Adrenal gland (tissue), 12 donors: ENCODE results near the gene DNM1L. TPM values are rescaled to one million over a fixed set of nuclear protein-coding genes. Genes with fewer than 3 reads are reported as not detected.

Experiments
- DNase-seq, 7 donors: peaks; one replicate each; pipeline ENCODE4 v3.0.0-alpha.2; 2019 to 2020
- H3K27ac ChIP-seq, 5 donors: fragments of 200-600 bp; sonication (generic) in 4 of 5; 1 replicate in 3 of 5; 2 replicates in 2 of 5; pipeline versions ENCODE4 v1.5.1 to v1.8.0; 2016 to 2020; ENCODE audit warnings: mild to moderate bottlenecking in 1 of 5
- H3K27me3 ChIP-seq: fragments of 200-600 bp; 2 replicates; pipeline ENCODE4 v1.8.0; 2021
- H3K36me3 ChIP-seq, 2 donors: fragments of 200-600 bp; replicated peaks in 1 of 2; 1 replicate in 1 of 2; 2 replicates in 1 of 2; pipeline versions ENCODE4 v1.5.1 to v1.8.0; 2018 to 2022
- H3K4me1 ChIP-seq, 2 donors: fragments of 200-600 bp; replicated peaks in 1 of 2; 1 replicate in 1 of 2; 2 replicates in 1 of 2; pipeline versions ENCODE4 v1.5.1 to v1.8.0; 2018 to 2021
- H3K4me3 ChIP-seq, 4 donors: fragments of 200-600 bp; sonication (generic) in 3 of 4; one replicate each; pipeline ENCODE4 v1.5.1; 2016 to 2018
- H3K9me3 ChIP-seq, 3 donors: fragments of 200-600 bp; sonication (generic) in 1 of 3; replicated peaks in 1 of 3; 1 replicate in 2 of 3; 2 replicates in 1 of 3; pipeline versions ENCODE4 v1.5.1 to v1.8.0; 2016 to 2021
- CTCF ChIP-seq, 6 experiments: fragments of 450-650 bp in 4 of 6; fragments of 200-600 bp in 2 of 6; sonication (generic) in 1 of 6; IDR thresholded peaks; 1 replicate in 5 of 6; 2 replicates in 1 of 6; pipeline versions ENCODE4 v1.5.1 to v1.8.0; 2016 to 2021; ENCODE audit warnings: antibody characterized with exemption in 6 of 6, mild to moderate bottlenecking in 2 of 6, moderate library complexity in 1 of 6
- POLR2A ChIP-seq, 2 donors: fragments of 450-650 bp; IDR thresholded peaks; one replicate each; pipeline ENCODE4 v1.6.1; 2017; ENCODE audit warnings: antibody characterized with exemption in 2 of 2, mild to moderate bottlenecking in 2 of 2, moderate library complexity in 1 of 2
- WGBS, 4 donors: extraction: QIAGEN DNeasy Blood & Tissue Kit in 2 of 4; methylation state at CpG; one replicate each; pipeline versions ENCODE4 v1.1.5 to v1.1.7; 2013 to 2017; 5-methylcytosine and 5-hydroxymethylcytosine counted together
- intact Hi-C, 2 donors: fragments of 100-400 bp; cut with DNase I; formaldehyde crosslinking; loops; one replicate each; pipeline versions ENCODE4 v1.14.1 to v1.15.0; 2022 to 2023
- polyA plus RNA-seq, 3 donors: library from polyadenylated mRNA; stranded (reverse); fragments of 200-250 nt in 2 of 3; fragments of 350-450 nt in 1 of 3; fragmentation: Illumina TruSeq in 1 of 3; extraction: RNeasy Lipid Tissue Mini Kit (QIAGEN cat#74804) in 1 of 3; gene quantifications; one replicate each; pipeline ENCODE4 v1.2.3, GENCODE V29; 2013 to 2014
- total RNA-seq, 9 donors: library from RNA; depleted of rRNA in 4 of 9; stranded (reverse); fragments of >200 nt in 4 of 9; fragments of 120-200 nt in 1 of 9; fragmentation: NEBNext Ultra II Directional in 1 of 9; extraction: Animal tissue kit (Norgen Biotek cat#: 25700) in 1 of 9; gene quantifications; one replicate each; pipeline versions ENCODE4 v1.1.0 to v1.2.4, GENCODE V29; 2013 to 2023
- donor health status: healthy with polysubstance abuse.
- donor health status: Bipolar disorder and iron deficiency.
- donor health status: DM: yes; HTN: yes; CAD: no.
- donor health status: DM: no; HTN: no; CAD: no.
- donor health status: DM: no; HTN: no; CAD: no.
- donor health status: DM: yes; HTN: yes; CAD: no.

The DNM1L gene
- total and polyA plus RNA-seq, 12 donors = 25.3 to 78.1 (median 42.7) TPM

DNA sequence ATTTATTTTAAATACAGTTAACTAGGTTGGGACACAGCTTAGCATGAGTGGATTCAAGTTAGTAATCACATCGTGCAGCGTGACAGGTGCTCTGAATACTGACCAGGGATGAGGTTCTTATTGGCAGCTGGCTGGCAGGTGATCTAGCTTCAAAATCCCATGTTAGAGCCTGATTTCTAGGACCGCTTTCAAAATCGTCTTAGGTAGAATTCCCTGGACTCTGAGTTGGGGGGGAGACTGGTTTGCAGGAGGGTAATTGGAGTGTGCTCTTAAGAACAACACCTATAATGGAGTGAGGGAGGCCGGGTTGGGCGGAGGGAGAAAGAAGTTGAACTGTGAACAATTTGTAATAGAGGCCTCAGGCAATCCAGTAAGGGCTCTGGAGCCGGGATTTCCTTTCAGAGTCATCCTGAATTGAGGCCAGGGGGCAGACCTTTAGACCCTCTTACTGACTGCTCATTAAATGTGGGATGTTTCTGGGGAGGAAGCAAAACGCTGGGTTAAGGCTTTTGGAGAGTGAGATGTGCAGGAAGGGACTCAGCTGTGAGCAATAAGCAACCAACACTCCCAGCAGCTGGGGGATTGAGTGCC, 77.5 kb downstream of the DNM1L start:
- Histone ChIP-seq H3K4me1 (peaks cover 8 to 17% of the 10 kb centered on the region in 2 donors), H3K9me3 (no peaks in the 10 kb centered on the region), H3K36me3 (peaks cover 0 to 8% of the 10 kb centered on the region in 2 donors), H3K27ac (peak overlapping the region in 2 of 5 donors; percentile 87 to 91), H3K4me3 (no peak overlapping the region), H3K27me3 (no peaks in the 10 kb centered on the region)
- WGBS, 4 donors = 29 to 35% (median 32%) methylated on average over 8 of the region's 8 CpGs
- no peak for DNase-seq
- TF ChIP-seq CTCF (IDR thresholded peaks at IDR 0.05) (peak in 2 of 6 experiments; percentile 1 to 4), POLR2A (IDR thresholded peaks at IDR 0.05) (no peak)
- intact Hi-C loops = loop anchor here in 1 of 2 donors (5.0 kb wide), 1 partner anchor 1266 kb away; the partner anchor contains the start of gene ALG10

DNA sequence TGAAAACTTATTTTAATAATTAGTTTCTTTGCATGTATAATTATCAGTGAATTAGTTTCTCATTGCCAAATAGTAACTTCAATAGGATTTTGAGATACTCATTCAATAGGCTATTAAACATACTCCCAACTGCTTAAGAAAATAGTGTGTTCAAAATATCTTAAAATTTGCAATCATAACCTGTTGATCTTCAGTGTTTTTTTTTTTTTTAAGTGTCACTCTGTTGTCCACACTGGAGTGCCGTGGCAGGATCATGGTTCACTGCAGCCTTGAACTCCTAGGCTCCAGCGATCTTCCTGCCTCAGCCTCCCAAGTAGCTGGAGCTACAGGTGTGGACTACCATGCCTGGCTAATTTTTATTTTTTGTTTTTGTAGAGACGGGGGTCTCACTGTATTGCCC, 78.1 kb downstream of the DNM1L start:
- H3K27me3 ChIP-seq = no peaks in the 10 kb centered on the region
- no peaks in the 10 kb centered on the region for H3K9me3 ChIP-seq
- H3K27ac ChIP-seq = no peak overlapping the region
- intact Hi-C loops = loop anchor here in 1 of 2 donors (5.0 kb wide), 1 partner anchor 1265 kb away; the partner anchor contains the start of gene ALG10
- H3K36me3 ChIP-seq = peaks cover 0 to 2% of the 10 kb centered on the region in 2 donors
- H3K4me3 ChIP-seq = no peak overlapping the region
- peaks cover 8 to 17% of the 10 kb centered on the region in 2 donors for H3K4me1 ChIP-seq
- no peak for DNase-seq
- no peak for TF ChIP-seq CTCF (IDR thresholded peaks at IDR 0.05)
- no peak for TF ChIP-seq POLR2A (IDR thresholded peaks at IDR 0.05)
- WGBS, 4 donors = 61 to 71% (median 65%) methylated on average over 3 of the region's 3 CpGs

DNA sequence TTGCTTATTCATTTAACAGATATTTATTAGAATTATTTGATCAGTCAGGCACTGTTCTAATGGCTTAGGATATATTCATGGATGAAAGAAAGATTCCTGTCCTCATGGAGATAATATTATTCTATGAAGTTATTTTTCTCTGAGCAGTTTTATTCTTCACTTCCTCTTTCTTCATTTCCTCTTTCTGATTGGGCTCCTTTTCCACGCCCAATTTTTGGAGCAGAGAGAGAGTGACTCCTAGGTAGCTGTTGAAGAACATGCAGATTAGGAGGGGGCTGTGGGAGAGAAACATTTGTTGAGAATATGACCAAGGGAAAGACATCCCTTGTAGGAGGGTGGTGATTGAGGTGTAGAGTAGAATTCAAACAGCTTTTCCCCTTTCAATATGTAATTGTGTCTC, 82.6 kb downstream of the DNM1L start:
- Histone ChIP-seq H3K27ac (no peak overlapping the region), H3K9me3 (no peaks in the 10 kb centered on the region), H3K4me1 (no peaks in the 10 kb centered on the region), H3K4me3 (no peak overlapping the region), H3K27me3 (no peaks in the 10 kb centered on the region), H3K36me3 (no peaks in the 10 kb centered on the region)
- intact Hi-C loops = loop anchor here in 1 of 2 donors (10.0 kb wide), 1 partner anchor 153 kb away; no protein-coding TSS in a partner anchor
- DNase-seq = no peak
- WGBS, 4 donors = 42 to 63% (median 47%) methylated on average over 1 of the region's 1 CpG
- TF ChIP-seq POLR2A (IDR thresholded peaks at IDR 0.05) = no peak
- TF ChIP-seq CTCF (IDR thresholded peaks at IDR 0.05) = no peak

DNA sequence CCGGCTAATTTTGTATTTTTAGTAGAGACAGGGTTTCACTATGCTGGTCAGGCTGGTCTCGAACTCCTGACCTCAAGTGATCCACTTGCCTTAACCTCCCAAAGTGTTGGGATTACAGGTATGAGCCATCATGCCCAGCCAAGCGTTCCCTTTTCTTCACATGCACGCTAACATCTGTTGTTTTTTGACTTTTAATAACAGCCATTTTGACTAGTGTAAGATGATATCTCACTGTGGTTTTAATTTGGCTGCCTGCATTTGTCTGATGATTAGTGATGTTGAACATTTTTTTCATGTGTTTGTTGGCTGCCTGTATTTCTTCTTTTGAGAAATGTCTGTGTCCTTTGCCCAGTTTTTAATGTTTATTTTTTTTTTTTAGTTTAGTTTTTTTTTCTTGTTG, 86.8 kb downstream of the DNM1L start:
- Histone ChIP-seq H3K27ac (no peak overlapping the region), H3K27me3 (no peaks in the 10 kb centered on the region), H3K9me3 (no peaks in the 10 kb centered on the region), H3K4me1 (no peaks in the 10 kb centered on the region), H3K4me3 (no peak overlapping the region), H3K36me3 (no peaks in the 10 kb centered on the region)
- WGBS, 4 donors = 60 to 70% (median 64%) methylated on average over 4 of the region's 4 CpGs
- no peak for DNase-seq
- intact Hi-C loops = loop anchor here in 1 of 2 donors (10.0 kb wide), 1 partner anchor 149 kb away; no protein-coding TSS in a partner anchor
- no peak for TF ChIP-seq POLR2A (IDR thresholded peaks at IDR 0.05)
- TF ChIP-seq CTCF (IDR thresholded peaks at IDR 0.05) = no peak
